Measurements from ENCODE around the gene KEAP1. TPM values are rescaled to one million over a fixed set of nuclear protein-coding genes. Genes with fewer than 3 reads are reported as not detected.

Gene KEAP1
- total and polyA plus RNA-seq, 10 of the 15 experiments (the other 5 are each of a cell fraction or from before 2014, with no cell fraction given): 1.4 to 87.7 (median 48.6) TPM

DNA sequence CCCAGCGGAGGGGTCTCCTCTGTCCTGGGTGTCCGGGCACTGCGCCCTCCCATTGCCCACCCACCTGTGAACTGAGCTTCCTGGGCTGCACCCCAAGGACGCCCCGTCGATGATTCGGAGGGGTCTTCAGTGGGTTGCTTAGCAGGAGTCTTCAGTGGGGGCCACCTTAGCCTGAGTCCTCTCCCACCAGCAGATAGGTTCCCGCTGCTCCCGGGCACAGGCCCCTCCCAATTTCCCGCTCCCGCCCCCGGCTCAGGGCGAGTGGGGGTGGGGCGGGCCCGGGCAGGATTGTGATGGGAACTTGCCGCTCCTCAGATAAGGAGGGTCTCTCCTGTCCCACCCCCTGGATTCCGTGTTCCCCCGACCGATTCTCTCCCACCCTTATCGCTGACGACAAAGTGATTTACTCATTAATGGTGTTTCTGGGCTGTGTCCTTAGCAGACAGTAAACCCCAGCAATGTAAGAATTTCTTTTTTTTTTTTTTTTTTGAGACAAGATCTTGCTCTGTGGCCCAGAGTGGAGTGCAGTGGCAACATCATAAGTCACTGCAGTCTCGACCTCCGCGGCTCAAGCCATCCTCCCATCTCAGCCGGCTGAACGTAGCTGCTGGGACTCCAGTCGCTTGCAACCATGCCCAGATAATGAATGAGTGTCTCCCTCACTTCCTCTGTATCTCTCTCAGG is 14.7 kb upstream of the KEAP1 start:
- Histone ChIP-seq H3K4me3 (no peak overlapping the region), H3K27ac (ENCODE audit: control insufficient read depth, insufficient read depth) (no peak overlapping the region), H2AFZ (ENCODE audit: control insufficient read depth, low read depth, low read length) (no peak overlapping the region), H3K36me3 (ENCODE audit: control insufficient read depth in 2 of 2, insufficient read depth in 2 of 2, low read length in 1 of 2) (no peaks in the 10 kb centered on the region), H3K4me2 (ENCODE audit: control insufficient read depth, insufficient read depth) (peak overlapping the region; percentile 13; the same call in 1 of the 2 replicates), H3K4me1 (ENCODE audit: control insufficient read depth, insufficient read depth, low read length) (peaks cover 11% of the 10 kb centered on the region), H3K27me3 (replicated peaks in 1 of 2; ENCODE audit: control insufficient read depth in 2 of 2, insufficient read depth in 2 of 2, low read length in 1 of 2) (peaks cover 12 to 26% of the 10 kb centered on the region in 2 experiments), H3K9me3 (replicated peaks; ENCODE audit: control insufficient read depth, insufficient read depth, low read length) (no peaks in the 10 kb centered on the region), H3K9ac (ENCODE audit: control insufficient read depth, insufficient read depth, low read length) (no peak overlapping the region), H3K79me2 (ENCODE audit: control insufficient read depth, insufficient read depth, low read length) (no peaks in the 10 kb centered on the region), H4K20me1 (ENCODE audit: control insufficient read depth, insufficient read depth) (no peaks in the 10 kb centered on the region)
- TF ChIP-seq EGR1 (IDR thresholded peaks at IDR 0.05; ENCODE audit: borderline replicate concordance in 1 of 2, low read depth in 2 of 2, low read length in 2 of 2) (0 out of 3 replicates have a peak, but pooled peaks of 1 of the 2 experiments have one; percentile 20), TCF3 (IDR thresholded peaks at IDR 0.05; ENCODE audit: borderline replicate concordance, insufficient read depth, low read depth, low read length) (no peak)
- intact Hi-C loops (cut with micrococcal nuclease; ENCODE audit: unreplicated experiment): no loop called here
- CTCF ChIA-PET: interaction anchor here (0.6 to 1.5 kb wide), 3 partner anchors 12 to 34 kb away, joined by 3 to 4 read pairs (median 3); no protein-coding TSS in a partner anchor
- WGBS (ENCODE audit: insufficient coverage, insufficient replicate concordance, low lambda C conversion rate, missing lambda C conversion rate): 5% methylated on average over 27 of the region's 27 CpGs
- RAD21 ChIA-PET (ENCODE audit: unreplicated experiment): no interaction called here
- ATAC-seq (no peak; the same call in 1 of the 3 replicates), FAIRE-seq (no peak), DNase-seq (ENCODE audit: low read depth, low spot score) (no peak)
- in situ Hi-C loops (cut with MboI): no loop called here
- BruUV-seq (replicated peaks): no TSS peak
- SMC1A ChIA-PET (ENCODE audit: uncharacterized antibody, unreplicated experiment): interaction anchor here (0.5 kb wide), 1 partner anchor 28 kb away, joined by 3 read pairs; no protein-coding TSS in a partner anchor
- POLR2A ChIA-PET: interaction anchor here (0.6 to 0.7 kb wide), 2 partner anchors 10 to 27 kb away, joined by 5 to 7 read pairs; no protein-coding TSS in a partner anchor

DNA sequence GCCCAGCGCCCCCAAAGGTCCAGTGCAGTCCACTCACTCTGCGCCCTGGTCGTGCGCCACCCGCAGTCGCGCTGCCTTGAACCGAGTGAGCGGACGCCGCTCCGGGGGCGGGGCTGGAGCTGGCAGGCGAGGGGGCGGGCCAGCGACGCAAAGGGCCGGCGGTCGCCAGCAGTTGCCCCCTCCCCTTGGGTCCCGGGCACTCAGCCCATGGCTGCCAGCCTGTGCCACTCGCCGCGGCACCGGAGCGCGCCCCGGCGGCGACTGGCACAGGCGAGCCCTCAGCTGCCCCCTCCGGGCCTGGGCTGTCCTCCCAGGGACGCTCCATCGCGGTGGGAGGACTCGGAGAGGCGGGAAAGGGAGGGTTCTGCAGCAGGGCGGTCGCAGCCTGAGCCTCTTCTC is 14.2 kb upstream of the KEAP1 start, which contains the start of gene S1PR5:
Gene S1PR5, minus strand, starts transcription at position 87 of the 399 bp plus-strand sequence. CDS start 2,436 bp downstream, outside the sequence.
- DNase-seq (ENCODE audit: low read depth, low spot score): no peak

More for the DNA sequence above, 14.2 kb upstream of the KEAP1 start, which contains the start of gene S1PR5:
- Histone ChIP-seq H3K36me3 (ENCODE audit: control insufficient read depth in 2 of 2, insufficient read depth in 2 of 2, low read length in 1 of 2) (no peaks in the 10 kb centered on the region), H3K27ac (ENCODE audit: control insufficient read depth, insufficient read depth) (no peak within 1 kb of the TSS), H3K9ac (ENCODE audit: control insufficient read depth, insufficient read depth, low read length) (no peak within 1 kb of the TSS), H3K4me1 (ENCODE audit: control insufficient read depth, insufficient read depth, low read length) (peaks cover 11% of the 10 kb centered on the region), H3K4me2 (ENCODE audit: control insufficient read depth, insufficient read depth) (peak within 1 kb of the TSS; percentile 13; the same call in 1 of the 2 replicates), H3K79me2 (ENCODE audit: control insufficient read depth, insufficient read depth, low read length) (no peaks in the 10 kb centered on the region), H3K4me3 (no peak within 1 kb of the TSS), H3K27me3 (replicated peaks in 1 of 2; ENCODE audit: control insufficient read depth in 2 of 2, insufficient read depth in 2 of 2, low read length in 1 of 2) (peaks cover 12 to 26% of the 10 kb centered on the region in 2 experiments), H2AFZ (ENCODE audit: control insufficient read depth, low read depth, low read length) (no peak within 1 kb of the TSS), H3K9me3 (replicated peaks; ENCODE audit: control insufficient read depth, insufficient read depth, low read length) (no peaks in the 10 kb centered on the region), H4K20me1 (ENCODE audit: control insufficient read depth, insufficient read depth) (no peaks in the 10 kb centered on the region)
- ATAC-seq (peak; percentile 37; the same call in 1 of the 3 replicates), FAIRE-seq (no peak)
- intact Hi-C loops (cut with micrococcal nuclease; ENCODE audit: unreplicated experiment) (no loop called here), in situ Hi-C loops (cut with MboI) (no loop called here)
- WGBS (ENCODE audit: insufficient coverage, insufficient replicate concordance, low lambda C conversion rate, missing lambda C conversion rate): 13% methylated on average over 18 of the region's 39 CpGs
- no TSS peak for BruUV-seq (replicated peaks)
- ChIA-PET SMC1A (ENCODE audit: uncharacterized antibody, unreplicated experiment) (no interaction called here), RAD21 (ENCODE audit: unreplicated experiment) (no interaction called here), CTCF (interaction anchor here (0.6 to 1.5 kb wide), 2 partner anchors 12 to 23 kb away, joined by 3 read pairs; no protein-coding TSS in a partner anchor), POLR2A (no interaction called here)
- TF ChIP-seq SREBF1 (IDR thresholded peaks at IDR 0.05; ENCODE audit: low read length): no peak
- peak; percentile 21; the same call in 1 of the 2 replicates for TF ChIP-seq IKZF1 (conservative IDR thresholded peaks at IDR 0.05)

Measured in GM12878 (cell line).